ENCODE data around the gene UBE2J2. TPM values are rescaled to one million over a fixed set of nuclear protein-coding genes. Genes with fewer than 3 reads are reported as not detected.

Gene UBE2J2
- total and polyA plus RNA-seq, 2 of the 13 experiments (the other 11 are each of a cell fraction or from before 2014, with no cell fraction given), result 25.4 to 29.4 TPM

DNA sequence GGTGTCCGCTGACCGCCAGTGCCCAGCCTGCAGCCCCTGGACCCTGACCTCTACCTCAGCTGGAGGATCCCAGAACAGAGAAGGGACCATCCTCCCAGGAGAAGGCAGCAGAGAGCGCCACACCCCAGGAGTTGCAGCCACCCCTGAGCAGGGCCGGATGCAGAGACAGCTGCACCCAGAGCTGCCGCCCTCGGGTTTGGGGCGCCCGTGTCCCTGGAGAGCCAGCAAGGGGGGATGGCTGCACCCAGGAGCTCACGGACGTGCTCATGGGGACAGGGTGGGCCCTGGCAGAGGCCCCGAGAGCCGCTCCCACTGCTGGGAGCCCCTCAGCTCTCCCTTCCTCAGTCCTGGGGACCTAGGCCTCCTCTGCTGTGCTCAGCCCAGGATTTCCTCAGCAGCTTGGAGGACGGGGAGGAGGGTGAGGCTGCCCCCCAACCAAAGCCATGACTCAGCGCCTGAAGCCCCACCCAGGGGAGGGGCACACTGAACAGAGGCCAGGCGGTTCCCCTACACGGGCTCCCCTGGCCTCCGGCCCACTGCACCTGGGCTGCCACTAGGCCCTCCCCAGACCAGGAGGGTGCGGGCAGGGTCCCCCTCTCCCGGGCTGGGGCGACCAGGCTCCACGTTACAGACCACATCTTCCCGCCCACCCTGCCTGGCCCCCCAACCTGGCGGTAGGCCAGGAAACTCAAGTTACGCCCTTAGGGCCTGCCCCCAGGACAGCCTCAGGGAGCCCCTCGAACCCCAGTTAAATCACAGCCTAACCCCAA lies 31.8 kb upstream of the UBE2J2 start (continued):
- TF ChIP-seq, protein P1, sequence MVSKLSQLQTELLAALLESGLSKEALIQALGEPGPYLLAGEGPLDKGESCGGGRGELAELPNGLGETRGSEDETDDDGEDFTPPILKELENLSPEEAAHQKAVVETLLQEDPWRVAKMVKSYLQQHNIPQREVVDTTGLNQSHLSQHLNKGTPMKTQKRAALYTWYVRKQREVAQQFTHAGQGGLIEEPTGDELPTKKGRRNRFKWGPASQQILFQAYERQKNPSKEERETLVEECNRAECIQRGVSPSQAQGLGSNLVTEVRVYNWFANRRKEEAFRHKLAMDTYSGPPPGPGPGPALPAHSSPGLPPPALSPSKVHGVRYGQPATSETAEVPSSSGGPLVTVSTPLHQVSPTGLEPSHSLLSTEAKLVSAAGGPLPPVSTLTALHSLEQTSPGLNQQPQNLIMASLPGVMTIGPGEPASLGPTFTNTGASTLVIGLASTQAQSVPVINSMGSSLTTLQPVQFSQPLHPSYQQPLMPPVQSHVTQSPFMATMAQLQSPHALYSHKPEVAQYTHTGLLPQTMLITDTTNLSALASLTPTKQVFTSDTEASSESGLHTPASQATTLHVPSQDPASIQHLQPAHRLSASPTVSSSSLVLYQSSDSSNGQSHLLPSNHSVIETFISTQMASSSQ (IDR thresholded peaks at IDR 0.05; ENCODE audit: low read depth), result no peak
- TF ChIP-seq, protein P1 (CRISPR knock-in tag; IDR thresholded peaks at IDR 0.05; ENCODE audit: borderline replicate concordance), result peak; percentile 28; the same call in 1 of the 2 replicates
- no peak for TF ChIP-seq ZNF446 (CRISPR knock-in tag; IDR thresholded peaks at IDR 0.05)
- no peak for TF ChIP-seq ZNF780A (CRISPR knock-in tag; IDR thresholded peaks at IDR 0.05)
- TF ChIP-seq, protein P2, sequence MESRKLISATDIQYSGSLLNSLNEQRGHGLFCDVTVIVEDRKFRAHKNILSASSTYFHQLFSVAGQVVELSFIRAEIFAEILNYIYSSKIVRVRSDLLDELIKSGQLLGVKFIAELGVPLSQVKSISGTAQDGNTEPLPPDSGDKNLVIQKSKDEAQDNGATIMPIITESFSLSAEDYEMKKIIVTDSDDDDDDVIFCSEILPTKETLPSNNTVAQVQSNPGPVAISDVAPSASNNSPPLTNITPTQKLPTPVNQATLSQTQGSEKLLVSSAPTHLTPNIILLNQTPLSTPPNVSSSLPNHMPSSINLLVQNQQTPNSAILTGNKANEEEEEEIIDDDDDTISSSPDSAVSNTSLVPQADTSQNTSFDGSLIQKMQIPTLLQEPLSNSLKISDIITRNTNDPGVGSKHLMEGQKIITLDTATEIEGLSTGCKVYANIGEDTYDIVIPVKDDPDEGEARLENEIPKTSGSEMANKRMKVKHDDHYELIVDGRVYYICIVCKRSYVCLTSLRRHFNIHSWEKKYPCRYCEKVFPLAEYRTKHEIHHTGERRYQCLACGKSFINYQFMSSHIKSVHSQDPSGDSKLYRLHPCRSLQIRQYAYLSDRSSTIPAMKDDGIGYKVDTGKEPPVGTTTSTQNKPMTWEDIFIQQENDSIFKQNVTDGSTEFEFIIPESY (CRISPR knock-in tag; IDR thresholded peaks at IDR 0.05), result no peak
- TF ChIP-seq, protein P3, sequence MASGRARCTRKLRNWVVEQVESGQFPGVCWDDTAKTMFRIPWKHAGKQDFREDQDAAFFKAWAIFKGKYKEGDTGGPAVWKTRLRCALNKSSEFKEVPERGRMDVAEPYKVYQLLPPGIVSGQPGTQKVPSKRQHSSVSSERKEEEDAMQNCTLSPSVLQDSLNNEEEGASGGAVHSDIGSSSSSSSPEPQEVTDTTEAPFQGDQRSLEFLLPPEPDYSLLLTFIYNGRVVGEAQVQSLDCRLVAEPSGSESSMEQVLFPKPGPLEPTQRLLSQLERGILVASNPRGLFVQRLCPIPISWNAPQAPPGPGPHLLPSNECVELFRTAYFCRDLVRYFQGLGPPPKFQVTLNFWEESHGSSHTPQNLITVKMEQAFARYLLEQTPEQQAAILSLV (CRISPR knock-in tag; IDR thresholded peaks at IDR 0.05; ENCODE audit: borderline replicate concordance), result 0 out of 2 replicates have a peak, but pooled peaks have one; percentile 40
- no peak for TF ChIP-seq ATF1 (CRISPR knock-in tag; IDR thresholded peaks at IDR 0.05)
- TF ChIP-seq TCF7 (IDR thresholded peaks at IDR 0.05; ENCODE audit: low read depth), result no peak
- 0 out of 2 replicates have a peak, but pooled peaks have one; percentile 24 for TF ChIP-seq ZNF746 (CRISPR knock-in tag; IDR thresholded peaks at IDR 0.05)
- no peak; the same call in 1 of the 2 replicates for TF ChIP-seq SP4 (CRISPR knock-in tag; IDR thresholded peaks at IDR 0.05)
- 0 out of 2 replicates have a peak, but pooled peaks have one; percentile 26 for TF ChIP-seq NRL (CRISPR knock-in tag; IDR thresholded peaks at IDR 0.05; ENCODE audit: borderline replicate concordance)
- TF ChIP-seq HNRNPLL (IDR thresholded peaks at IDR 0.05; ENCODE audit: low read depth, low read length, poor library complexity, severe bottlenecking), result no peak
- no peak; the same call in 1 of the 2 replicates for TF ChIP-seq HDAC1 (CRISPR knock-in tag; IDR thresholded peaks at IDR 0.05)
- TF ChIP-seq, protein P4, sequence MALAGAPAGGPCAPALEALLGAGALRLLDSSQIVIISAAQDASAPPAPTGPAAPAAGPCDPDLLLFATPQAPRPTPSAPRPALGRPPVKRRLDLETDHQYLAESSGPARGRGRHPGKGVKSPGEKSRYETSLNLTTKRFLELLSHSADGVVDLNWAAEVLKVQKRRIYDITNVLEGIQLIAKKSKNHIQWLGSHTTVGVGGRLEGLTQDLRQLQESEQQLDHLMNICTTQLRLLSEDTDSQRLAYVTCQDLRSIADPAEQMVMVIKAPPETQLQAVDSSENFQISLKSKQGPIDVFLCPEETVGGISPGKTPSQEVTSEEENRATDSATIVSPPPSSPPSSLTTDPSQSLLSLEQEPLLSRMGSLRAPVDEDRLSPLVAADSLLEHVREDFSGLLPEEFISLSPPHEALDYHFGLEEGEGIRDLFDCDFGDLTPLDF (CRISPR knock-in tag; IDR thresholded peaks at IDR 0.05), result no peak
- TF ChIP-seq ZNF546 (CRISPR knock-in tag; conservative IDR thresholded peaks at IDR 0.05), result peak; percentile 81; the same call in 1 of the 2 replicates
- no peak for TF ChIP-seq HNRNPL (IDR thresholded peaks at IDR 0.05; ENCODE audit: low read depth, low read length)
- no peak for TF ChIP-seq ZNF121 (CRISPR knock-in tag; IDR thresholded peaks at IDR 0.05)
- TF ChIP-seq ZFP36L1 (CRISPR knock-in tag; IDR thresholded peaks at IDR 0.05), result no peak
- TF ChIP-seq, protein P5, sequence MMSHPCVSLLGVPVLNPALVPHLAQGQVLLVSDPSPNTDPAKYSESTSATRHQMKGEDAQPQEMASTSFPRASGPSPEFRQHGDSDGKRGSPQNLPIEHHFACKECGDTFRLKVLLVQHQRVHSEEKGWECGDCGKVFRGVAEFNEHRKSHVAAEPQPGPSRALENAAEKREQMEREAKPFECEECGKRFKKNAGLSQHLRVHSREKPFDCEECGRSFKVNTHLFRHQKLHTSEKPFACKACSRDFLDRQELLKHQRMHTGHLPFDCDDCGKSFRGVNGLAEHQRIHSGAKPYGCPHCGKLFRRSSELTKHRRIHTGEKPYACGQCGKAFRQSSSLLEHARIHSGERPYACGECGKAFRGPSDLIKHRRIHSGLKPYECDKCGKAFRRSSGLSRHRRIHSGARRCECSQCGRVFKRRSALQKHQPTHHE (CRISPR knock-in tag; IDR thresholded peaks at IDR 0.05; ENCODE audit: borderline replicate concordance), result no peak
- no peak for TF ChIP-seq ZNF335 (CRISPR knock-in tag; IDR thresholded peaks at IDR 0.05)

All from HepG2 (cell line).